ENCODE results near the gene GPR146.

Gene GPR146

DNA sequence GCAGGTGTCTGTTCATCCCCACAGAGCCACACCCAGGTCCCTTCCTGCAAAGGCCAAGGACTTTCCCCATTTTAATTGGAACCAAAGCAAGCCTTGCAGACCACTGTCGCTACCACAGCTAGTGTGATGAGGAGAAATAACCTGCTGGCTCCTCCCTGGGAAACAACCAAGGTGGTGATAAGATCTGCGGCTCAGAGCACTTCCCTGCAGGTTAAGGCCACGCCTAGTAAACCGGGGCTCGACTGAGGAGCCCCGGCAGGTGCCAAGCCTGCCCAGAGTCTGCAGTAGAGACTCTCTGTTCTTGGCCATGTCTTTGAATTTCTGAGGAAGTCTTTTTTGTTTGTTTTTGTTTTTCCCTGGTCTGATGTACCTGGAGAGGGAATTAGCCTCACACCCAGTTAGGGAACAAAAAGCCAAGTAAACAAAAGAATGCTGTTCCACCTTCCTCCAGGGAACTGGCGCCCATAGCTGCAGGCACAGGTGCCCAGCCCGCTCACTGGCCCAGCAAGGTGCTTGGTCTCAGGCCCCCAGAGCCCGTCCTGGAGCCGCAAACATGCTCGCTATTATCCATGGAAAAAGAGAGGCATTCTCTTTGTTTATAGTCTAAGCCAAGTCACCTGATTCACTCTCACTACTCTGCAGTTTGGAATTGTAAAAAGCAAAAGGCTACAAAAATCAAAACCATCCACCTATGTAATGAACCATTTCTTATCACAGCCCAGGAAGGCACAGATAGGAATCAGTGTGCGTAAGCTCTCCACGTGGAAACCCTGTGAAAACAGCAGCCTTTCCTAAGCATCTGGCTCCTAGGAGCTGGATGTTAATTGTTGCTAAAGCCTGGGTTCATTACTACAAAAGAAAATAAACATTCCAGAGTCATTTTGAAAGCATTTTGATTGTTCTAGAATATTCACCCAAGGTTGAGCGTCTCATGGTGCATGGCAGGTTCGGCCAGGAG lies 2.7 kb downstream of the GPR146 start:
- DNase-seq = peak; percentile 80

DNA sequence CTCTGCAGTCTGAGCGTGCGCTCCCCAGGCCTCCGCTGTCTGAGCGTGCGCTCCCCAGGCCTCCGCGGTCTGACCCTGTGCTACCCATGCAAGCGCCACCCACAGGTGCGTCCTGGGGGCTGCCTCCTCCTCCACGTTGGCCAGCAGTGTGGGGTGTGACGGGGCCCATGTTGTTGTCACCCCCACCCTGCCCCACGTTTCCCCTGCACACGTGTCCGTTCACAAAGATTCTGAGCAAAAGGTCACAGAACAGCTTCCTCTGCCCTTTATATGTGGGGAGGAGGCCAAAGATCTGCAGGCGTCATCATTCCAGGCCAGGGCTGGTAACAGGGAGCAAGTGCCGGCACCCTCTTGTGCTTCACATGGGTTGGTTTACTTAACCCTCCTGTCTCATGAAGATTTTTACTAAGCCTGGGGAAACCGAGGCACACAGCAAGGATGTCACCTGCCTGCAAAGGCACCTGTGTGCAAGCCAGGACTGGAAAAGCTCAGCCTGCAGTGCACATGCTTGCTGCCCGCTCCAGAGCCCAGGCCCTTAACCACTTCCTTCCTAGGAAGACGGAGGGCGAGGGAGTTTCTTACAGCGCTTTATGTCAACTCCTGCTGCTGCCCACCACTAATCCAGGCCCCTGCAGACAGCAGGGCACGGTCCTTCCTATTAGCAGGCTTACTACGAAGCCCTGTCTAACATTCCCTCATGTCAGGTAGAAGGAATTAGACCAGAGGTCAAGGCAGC lies 4.8 kb downstream of the GPR146 start:
- no peak for DNase-seq

DNA sequence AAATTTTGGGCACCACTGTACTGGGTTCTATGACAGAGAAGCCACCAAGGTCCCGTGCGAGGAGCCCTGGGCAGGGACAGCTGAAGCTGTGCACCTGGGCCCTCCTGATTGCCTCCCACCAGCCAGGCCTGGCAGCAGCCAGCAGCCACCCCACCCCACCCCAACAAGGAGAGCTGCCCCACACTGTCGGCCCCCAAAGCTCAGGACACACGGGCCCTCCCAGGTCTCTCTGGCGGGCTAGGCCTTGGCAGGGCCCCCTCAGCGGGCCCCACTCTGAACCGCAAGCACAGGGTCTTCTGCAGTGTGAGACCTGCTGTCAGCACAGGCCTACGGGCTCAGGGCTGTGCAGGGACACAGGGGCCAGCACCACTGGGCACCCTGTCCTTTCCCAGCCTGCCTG lies 5.5 kb downstream of the GPR146 start:
- no peak for DNase-seq

DNA sequence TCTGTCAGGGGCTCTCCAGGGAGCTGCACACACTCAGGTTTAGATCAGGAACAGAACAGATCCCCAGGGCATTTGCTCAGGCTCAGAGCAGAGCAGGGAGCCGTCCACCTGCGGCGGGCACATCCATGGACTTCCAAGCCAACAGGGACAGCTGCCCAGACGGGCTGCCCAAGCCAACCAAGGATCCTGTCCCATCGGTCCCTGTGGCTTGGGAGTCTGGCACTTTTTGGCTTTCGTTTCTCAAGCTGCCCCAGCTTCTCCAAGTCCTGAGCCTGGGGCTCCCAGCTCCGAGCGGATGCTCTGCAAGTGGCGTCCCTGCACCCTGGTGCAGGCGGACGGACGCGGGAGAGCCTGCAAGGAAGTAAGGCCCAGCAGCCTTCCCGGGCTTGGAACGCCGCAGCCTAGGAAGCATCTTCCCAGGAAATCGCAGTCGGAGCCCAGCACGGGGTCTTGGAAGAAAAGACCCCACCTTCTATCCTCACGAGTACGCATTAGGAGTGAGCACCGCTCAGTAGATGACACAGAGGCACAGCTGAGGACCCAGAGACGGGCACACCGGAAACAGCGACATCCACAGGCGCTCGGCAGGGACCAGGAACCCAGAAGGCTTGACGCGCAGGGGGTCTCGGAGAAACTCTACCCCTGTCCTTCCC lies 6.0 kb downstream of the GPR146 start:
- no peak for DNase-seq

DNA sequence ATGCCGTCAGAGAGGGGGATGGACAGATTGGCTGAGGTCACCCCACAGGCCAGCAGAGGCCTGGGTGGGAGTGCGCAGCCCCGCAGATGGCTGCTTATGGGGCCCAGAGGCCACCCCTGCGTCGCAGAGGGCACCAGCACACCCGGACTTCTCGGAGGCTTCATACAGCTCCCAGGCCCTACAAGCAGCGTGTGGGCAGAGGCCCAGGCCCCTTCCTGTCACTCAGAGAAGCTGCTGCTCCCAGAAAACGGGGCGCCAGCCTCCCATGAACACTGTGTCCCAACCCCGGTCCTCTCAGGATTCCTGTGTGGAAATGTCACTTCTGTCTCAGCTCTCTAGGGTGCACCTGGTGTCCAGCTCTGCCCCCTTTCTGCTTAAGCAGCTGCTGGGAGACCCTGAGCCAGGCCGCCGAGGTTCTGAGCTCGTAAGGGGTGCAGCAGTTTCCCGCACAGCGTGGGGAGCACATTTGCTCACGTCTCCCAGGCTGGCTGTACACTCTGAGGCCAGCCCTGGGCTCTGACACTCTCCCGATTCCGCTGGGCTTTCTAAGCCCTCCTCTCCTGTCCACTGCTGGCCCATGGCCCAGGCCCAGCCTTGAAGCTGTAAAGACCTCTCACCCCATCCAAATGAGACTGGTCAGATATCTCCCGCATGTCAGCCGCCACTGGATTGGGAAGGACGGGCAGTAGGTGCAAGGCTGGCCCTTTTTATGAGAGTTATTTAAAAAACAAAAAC lies 6.8 kb downstream of the GPR146 start:
- DNase-seq = no peak

DNA sequence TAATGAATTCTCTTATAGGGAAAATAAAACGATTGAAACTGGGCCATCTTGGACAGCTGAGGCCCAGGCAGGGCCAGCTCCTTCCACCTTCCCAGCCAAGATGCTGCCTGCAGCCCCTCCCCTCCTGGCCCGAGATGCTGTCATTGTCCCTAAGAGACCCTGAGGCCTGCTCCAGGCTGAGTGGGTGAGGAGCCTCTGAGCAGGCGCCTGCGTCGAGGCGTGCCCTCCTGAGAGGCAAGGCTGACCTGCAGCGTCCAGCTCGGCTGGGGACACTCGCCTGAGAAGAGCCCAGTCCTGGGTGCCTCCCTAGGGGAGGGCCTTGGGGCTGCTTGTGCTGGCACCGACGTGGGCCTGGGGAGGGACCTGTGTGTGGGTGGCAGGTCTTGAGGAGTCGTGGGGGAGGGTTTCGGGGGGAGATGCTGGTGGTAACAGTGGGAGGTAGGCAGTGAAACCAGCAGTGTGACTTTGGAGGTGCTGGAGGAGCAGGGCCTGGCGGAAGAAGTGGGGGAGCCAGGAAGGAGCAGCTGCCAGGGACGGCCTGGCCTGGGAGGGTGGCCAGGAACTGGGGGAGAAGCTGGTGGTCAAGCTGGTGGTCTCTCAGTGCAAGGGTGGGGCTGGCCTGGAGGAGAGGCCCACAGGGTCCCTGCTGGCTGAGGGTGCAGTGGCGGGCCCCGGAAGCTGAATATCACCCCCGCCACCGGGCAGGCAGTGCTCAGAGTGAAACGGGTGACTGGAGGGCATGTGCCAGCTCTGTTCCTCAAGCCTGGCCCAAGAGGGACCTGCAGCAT lies 7.9 kb downstream of the GPR146 start:
- peak; percentile 63 for DNase-seq

DNA sequence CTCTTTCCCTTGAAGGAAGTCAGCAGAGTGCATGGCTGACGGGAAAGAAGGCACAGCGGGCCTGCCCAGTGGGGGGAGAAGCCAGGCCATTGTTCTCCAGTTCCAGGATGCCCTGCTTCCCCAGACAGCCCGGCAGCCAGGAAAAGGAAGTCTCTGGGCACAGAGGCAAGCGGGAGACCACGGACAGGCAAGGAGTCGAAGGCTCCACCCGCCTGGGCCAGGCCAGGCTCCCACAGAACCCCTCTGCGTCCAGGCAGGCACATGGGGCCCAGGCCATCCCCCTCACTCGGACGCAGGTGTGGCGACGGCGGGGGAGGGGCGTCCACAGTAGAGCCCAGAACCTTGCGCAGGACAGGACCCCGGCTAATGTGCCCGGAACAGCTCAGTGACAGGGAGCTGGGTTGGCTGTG lies 8.7 kb downstream of the GPR146 start:
- no peak for DNase-seq

DNA sequence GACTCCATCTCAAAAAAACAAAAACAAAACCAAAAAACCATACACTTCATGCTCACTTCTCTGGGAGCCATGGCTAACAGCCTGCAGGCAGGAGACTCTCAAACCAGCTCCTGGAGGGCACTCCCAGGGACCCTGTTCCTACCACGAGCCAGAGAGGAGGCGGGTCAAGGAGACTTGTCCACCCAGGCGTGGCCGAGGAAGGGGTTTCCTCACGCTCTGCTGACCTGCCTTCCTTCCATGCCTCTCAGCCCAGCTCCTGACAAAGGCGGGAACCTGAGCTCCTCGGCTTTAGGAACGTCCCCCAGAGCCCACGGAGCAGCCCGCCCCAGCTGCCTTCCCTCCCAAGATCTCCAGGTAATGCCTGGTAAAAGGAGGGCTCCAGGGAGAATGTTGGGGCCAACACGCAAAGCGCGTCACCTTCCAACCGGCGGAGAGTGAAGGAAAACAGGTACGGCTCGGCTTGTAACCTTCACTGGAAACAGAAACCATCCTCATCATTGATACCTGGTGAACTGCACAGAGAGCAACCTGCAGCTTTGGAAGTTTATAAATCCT lies 9.5 kb downstream of the GPR146 start:
- peak; percentile 82 for DNase-seq

DNA sequence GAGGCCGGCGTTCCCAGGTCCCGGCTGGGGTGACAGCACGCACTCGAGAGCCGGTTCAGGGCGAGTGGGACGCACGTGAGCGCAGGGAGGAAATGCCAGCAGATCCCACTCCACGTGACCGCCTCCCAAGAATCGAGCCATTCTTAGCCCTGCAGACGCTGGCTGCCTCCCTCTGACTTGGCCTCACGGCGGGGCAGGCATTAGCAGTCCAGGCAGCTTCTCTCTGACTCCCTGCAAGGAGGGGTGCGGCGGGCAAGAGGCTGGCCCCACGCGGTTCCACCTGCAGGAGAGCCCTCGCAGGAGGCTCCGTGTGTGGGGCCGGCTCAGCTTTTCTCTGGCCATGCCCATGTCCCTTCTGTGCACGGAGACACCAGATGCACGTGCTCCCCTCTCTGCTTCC lies 10.1 kb downstream of the GPR146 start:
- no peak for DNase-seq

DNA sequence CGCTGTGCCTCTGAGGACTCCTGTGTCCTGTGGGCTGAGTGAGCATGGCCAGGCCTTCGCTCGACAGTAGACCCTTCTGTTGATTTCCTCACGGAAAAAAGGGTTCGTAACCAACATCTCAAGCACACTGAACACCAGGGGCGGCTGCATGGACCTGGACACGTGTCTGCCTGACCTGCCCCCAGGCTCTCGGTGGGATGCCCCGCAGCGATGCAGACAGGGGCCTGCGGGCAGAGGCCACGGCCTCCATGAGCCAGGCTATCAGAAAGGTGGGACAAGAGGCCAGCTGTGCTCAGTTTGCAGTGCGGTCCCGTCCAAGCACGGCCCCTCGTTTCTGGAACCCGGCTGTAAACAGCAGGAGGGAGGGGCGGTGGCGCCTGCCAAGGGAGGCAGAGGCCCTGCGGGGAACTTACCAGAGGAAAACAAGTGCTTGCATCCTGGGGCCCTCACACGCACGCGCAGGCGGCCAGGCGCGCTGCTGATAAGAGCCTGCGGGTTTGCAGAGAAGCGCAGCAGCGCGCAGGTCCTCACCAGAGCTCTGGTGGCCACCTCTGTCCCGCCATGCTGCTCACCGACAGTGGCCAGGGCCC lies 10.6 kb downstream of the GPR146 start:
- DNase-seq = peak; percentile 81

DNA sequence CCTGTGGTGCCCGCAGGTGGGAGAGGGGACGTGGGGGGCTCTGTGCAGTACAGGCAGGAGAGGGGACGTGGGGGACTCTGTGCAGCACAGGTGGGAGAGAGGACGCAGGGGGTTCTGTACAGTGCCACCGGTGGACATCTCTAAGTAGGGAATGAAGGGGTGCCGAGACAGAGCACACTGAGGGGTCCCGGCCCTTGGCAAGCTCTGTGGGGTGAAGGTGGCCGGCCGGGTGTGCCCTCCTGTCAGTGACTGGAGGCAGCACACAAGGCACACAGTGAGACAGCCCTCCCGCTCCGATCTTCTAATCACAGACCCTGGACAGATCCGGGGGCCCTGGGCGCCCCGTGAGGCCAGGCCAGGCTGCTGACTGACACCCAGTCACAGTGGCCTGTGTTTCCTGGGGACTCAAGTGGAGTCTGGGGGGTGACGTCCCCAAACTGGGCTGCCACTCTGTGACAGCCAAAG lies 11.2 kb downstream of the GPR146 start:
- no peak for DNase-seq

DNA sequence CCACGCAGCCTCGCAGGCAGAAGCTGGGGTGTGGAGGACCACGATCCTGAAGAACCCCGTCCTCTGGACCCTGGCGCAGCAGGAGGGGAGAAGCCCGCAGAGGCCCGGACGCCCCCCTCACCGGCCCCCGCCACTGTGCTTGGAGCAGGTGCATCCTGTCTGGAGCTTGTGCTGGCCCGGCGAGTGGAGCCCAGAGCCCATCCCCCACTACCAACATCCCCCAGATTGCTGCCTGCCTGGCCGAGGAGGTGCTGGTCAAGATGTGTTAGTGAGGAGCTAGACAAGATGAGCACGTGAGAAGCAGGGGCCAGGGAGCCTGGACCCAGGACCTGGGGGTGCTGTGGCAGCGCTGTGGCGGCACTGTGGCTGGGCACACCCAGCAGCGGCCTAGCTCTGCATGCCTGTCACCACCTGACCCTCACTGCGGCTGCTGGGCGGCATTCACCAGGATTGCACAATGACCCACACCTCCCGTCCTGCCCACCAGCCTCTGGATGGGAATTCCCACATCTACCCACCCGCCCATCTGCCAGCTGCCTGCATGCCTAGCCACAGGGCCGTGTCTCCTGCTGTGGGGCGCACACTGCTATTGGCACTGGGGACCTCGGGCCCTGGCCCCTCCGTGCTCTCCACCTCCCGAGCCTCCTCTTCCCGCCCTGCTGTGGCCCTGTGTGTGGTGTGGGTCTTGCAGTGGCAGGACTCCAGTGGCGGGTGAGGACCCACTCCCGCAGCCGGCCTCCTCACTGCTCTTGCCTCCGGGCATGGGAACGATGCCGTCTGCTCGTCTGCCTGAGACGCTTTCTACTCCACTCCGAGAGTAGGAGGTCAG lies 11.8 kb downstream of the GPR146 start:
- DNase-seq = no peak

DNA sequence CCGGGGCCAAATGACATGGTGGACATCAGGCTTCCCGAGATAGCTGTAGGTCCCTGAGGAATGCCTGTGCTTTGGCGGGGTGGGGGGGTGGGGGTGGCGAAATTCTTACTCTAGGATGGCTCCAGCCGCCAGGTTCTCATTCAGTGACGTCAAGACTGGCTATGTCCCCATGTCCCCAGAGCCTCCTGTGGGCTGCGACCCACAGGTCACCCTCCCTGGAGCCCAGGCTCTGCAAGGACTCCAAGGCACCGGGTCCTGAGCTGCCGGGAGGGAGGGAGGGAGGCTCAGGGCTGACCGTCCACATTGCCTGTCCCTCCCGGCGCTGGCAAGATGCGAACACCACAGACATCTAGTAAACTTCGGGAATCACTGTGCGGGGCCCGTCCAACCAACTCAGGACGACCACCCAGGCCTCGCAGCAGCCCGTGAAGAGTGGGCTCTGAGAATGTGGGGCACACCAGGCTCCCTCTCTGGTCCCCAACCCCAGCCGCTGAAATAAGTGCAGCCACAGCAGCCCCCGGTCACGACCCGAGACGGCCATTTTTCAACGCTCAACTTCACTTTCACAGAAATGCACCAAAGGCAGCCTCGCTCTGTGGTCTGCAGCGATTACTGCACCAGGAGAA lies 12.6 kb downstream of the GPR146 start:
- no peak for DNase-seq

DNA sequence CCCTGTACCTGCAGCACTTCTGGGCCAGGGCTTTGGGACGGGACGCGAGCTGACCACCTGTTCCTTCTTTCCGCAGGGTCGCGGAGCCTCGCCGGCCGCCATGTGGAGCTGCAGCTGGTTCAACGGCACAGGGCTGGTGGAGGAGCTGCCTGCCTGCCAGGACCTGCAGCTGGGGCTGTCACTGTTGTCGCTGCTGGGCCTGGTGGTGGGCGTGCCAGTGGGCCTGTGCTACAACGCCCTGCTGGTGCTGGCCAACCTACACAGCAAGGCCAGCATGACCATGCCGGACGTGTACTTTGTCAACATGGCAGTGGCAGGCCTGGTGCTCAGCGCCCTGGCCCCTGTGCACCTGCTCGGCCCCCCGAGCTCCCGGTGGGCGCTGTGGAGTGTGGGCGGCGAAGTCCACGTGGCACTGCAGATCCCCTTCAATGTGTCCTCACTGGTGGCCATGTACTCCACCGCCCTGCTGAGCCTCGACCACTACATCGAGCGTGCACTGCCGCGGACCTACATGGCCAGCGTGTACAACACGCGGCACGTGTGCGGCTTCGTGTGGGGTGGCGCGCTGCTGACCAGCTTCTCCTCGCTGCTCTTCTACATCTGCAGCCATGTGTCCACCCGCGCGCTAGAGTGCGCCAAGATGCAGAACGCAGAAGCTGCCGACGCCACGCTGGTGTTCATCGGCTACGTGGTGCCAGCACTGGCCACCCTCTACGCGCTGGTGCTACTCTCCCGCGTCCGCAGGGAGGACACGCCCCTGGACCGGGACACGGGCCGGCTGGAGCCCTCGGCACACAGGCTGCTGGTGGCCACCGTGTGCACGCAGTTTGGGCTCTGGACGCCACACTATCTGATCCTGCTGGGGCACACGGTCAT lies 13.3 kb downstream of the GPR146 start:
- no peak for DNase-seq

DNA sequence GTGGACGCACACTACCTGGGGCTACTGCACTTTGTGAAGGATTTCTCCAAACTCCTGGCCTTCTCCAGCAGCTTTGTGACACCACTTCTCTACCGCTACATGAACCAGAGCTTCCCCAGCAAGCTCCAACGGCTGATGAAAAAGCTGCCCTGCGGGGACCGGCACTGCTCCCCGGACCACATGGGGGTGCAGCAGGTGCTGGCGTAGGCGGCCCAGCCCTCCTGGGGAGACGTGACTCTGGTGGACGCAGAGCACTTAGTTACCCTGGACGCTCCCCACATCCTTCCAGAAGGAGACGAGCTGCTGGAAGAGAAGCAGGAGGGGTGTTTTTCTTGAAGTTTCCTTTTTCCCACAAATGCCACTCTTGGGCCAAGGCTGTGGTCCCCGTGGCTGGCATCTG lies 14.0 kb downstream of the GPR146 start:
- no peak for DNase-seq

DNA sequence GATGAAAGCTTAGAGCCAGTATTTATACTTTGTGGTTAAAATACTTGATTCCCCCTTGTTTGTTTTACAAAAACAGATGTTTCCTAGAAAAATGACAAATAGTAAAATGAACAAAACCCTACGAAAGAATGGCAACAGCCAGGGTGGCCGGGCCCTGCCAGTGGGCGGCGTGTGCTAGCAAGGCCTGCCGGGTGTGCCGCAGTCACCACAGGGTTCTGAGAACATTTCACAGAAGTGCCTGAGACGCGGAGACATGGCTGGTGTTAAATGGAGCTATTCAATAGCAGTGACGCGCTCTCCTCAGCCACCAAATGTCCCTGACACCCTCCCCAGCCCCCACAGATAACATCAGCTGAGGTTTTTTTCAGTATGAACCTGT lies 14.5 kb downstream of the GPR146 start:
- no peak for DNase-seq

DNA sequence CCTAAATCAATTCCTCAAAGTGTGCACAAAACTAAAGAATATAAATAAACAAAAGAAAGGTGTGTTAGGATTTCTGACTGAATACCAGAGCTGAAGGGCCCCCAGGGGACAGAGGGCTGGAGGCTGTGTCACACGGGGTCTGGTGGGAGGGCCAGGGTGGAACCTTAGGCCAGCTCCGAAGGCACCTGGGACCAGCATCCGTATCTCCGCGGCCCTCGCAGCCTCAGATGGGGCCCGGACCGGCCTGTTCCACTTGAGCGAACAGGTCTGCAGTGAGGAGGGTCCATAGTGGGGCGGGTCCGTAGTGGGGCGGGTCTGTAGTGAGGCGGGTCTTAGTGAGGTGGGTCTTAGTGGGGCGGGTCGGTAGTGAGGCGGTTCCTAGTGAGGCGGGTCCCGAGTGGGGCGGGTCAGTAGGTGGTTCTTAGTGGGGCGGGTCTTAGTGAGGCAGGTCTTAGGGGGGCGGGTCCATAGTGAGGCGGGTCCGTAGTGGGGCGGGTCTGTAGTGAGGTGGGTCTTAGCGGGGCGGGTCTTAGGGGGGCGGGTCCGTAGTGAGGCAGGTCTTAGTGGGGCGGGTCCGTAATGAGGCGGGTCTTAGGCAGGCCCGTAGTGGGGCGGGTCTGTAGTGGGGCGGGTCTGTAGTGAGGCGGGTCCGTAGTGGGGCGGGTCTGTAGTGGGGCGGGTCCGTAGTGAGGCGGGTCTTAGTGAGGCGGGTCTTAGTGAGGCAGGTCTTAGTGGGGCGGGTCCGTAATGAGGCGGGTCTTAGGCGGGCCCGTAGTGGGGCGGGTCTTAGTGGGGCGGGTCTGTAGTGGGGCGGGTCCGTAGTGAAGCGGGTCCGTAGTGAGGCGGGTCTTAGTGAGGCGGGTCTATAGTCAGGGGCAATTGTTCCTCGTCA lies 15.1 kb downstream of the GPR146 start:
- DNase-seq = no peak
